ENCODE measurements around the gene NUDT16L1.

The NUDT16L1 gene

GRCh38 chr16:4682616-4683254, 10.6 kb upstream of the NUDT16L1 start:
- no peak for DNase-seq (ENCODE audit: low spot score)

GRCh38 chr16:4683255-4684057, 9.9 kb upstream of the NUDT16L1 start:
- no peak for DNase-seq (ENCODE audit: low spot score)

- DNase-seq (ENCODE audit: low spot score): no peak
These were observed 9.2 kb upstream of the NUDT16L1 start for GRCh38 chr16:4684058-4684715.

GRCh38 chr16:4684763-4685162, 8.6 kb upstream of the NUDT16L1 start:
- DNase-seq (ENCODE audit: low spot score): no peak

- DNase-seq (ENCODE audit: low spot score): no peak
These were observed 8.1 kb upstream of the NUDT16L1 start for GRCh38 chr16:4685292-4685691.

GRCh38 chr16:4685776-4686496, 7.4 kb upstream of the NUDT16L1 start:
- DNase-seq (ENCODE audit: low spot score): no peak

GRCh38 chr16:4686497-4687210, 6.7 kb upstream of the NUDT16L1 start:
- no peak for DNase-seq (ENCODE audit: low spot score)

- no peak for DNase-seq (ENCODE audit: low spot score)
These were observed 5.9 kb upstream of the NUDT16L1 start for GRCh38 chr16:4687416-4687815.

- DNase-seq (ENCODE audit: low spot score): no peak
These were observed 5.3 kb upstream of the NUDT16L1 start for GRCh38 chr16:4687946-4688673.

GRCh38 chr16:4688674-4689045, 4.7 kb upstream of the NUDT16L1 start:
- no peak for DNase-seq (ENCODE audit: low spot score)

GRCh38 chr16:4689091-4689671, 4.2 kb upstream of the NUDT16L1 start:
- no peak for DNase-seq (ENCODE audit: low spot score)

- no peak for DNase-seq (ENCODE audit: low spot score)
These were observed 3.3 kb upstream of the NUDT16L1 start for GRCh38 chr16:4689864-4690704.

- no peak for DNase-seq (ENCODE audit: low spot score)
These were observed 2.3 kb upstream of the NUDT16L1 start for GRCh38 chr16:4690946-4691665.

- DNase-seq (ENCODE audit: low spot score): no peak
These were observed 1.5 kb upstream of the NUDT16L1 start for GRCh38 chr16:4691666-4692412.

- peak; percentile 25 for DNase-seq (ENCODE audit: low spot score)
These were observed 684 bp upstream of the NUDT16L1 start for GRCh38 chr16:4692460-4693295.

- peak; percentile 53 for DNase-seq (ENCODE audit: low spot score)
These were observed 737 bp downstream of the NUDT16L1 start for GRCh38 chr16:4693956-4694641.
